ENCODE results near the gene RNF217.

Gene RNF217

GRCh38 chr6:125112934-125113333, 150.7 kb downstream of the RNF217 start:
- H3K4me1 ChIP-seq = no peaks in the 10 kb centered on the region
- no peak overlapping the region for H3K4me2 ChIP-seq (ENCODE audit: low read length)
- H3K36me3 ChIP-seq (ENCODE audit: control insufficient read depth, insufficient read depth, low read length) = no peaks in the 10 kb centered on the region
- no peaks in the 10 kb centered on the region for H3K27me3 ChIP-seq (ENCODE audit: control insufficient read depth, insufficient read depth, low read length)
- H3K27ac ChIP-seq = no peak overlapping the region
- TF ChIP-seq, protein P1, sequence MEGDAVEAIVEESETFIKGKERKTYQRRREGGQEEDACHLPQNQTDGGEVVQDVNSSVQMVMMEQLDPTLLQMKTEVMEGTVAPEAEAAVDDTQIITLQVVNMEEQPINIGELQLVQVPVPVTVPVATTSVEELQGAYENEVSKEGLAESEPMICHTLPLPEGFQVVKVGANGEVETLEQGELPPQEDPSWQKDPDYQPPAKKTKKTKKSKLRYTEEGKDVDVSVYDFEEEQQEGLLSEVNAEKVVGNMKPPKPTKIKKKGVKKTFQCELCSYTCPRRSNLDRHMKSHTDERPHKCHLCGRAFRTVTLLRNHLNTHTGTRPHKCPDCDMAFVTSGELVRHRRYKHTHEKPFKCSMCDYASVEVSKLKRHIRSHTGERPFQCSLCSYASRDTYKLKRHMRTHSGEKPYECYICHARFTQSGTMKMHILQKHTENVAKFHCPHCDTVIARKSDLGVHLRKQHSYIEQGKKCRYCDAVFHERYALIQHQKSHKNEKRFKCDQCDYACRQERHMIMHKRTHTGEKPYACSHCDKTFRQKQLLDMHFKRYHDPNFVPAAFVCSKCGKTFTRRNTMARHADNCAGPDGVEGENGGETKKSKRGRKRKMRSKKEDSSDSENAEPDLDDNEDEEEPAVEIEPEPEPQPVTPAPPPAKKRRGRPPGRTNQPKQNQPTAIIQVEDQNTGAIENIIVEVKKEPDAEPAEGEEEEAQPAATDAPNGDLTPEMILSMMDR (IDR thresholded peaks at IDR 0.05) = no peak
- H3K9me3 ChIP-seq (ENCODE audit: control insufficient read depth, low read length) = peaks cover 6% of the 10 kb centered on the region
- H3K9ac ChIP-seq = no peak overlapping the region
- H2AFZ ChIP-seq = no peak overlapping the region
- H3K79me2 ChIP-seq = no peaks in the 10 kb centered on the region
- H3K4me3 ChIP-seq (ENCODE audit: low read depth, low read length) = no peak overlapping the region

- Histone ChIP-seq H3K79me2 (no peaks in the 10 kb centered on the region), H3K36me3 (ENCODE audit: control insufficient read depth, insufficient read depth, low read length) (no peaks in the 10 kb centered on the region), H2AFZ (no peak overlapping the region), H3K27me3 (ENCODE audit: control insufficient read depth, insufficient read depth, low read length) (no peaks in the 10 kb centered on the region), H3K4me3 (ENCODE audit: low read depth, low read length) (no peak overlapping the region), H3K9ac (no peak overlapping the region), H3K27ac (no peak overlapping the region), H3K4me2 (ENCODE audit: low read length) (no peak overlapping the region), H3K9me3 (ENCODE audit: control insufficient read depth, low read length) (peaks cover 6% of the 10 kb centered on the region), H3K4me1 (no peaks in the 10 kb centered on the region)
- TF ChIP-seq, protein P1 (IDR thresholded peaks at IDR 0.05) = peak; percentile 94
These were observed 152.1 kb downstream of the RNF217 start for GRCh38 chr6:125114248-125114858.

DNA sequence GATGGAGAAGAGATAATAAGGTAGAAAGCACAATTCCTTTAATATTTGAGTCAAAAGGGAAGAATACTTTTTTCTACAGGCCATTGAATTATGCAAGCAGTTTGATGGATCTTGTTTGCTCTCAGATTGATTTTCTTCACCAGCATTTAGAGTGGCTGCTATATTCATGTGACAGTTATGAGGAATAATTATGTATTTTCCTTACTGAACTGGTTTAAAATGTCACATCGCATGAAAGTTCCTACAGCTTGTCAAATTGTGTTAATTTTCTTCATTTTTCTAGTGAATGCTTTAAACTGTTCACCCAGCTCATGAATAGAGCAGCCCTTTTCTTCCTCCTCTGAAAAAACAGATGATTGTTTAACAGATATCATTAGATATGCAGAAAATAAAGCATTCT, 153.9 kb downstream of the RNF217 start:
- H2AFZ ChIP-seq = no peak overlapping the region
- H3K79me2 ChIP-seq = no peaks in the 10 kb centered on the region

GRCh38 chr6:125116710-125117109, 154.5 kb downstream of the RNF217 start:
- Histone ChIP-seq H3K27ac (no peak overlapping the region), H3K4me1 (no peaks in the 10 kb centered on the region), H3K4me2 (ENCODE audit: low read length) (no peak overlapping the region), H3K9ac (no peak overlapping the region), H3K4me3 (ENCODE audit: low read depth, low read length) (no peak overlapping the region), H3K9me3 (ENCODE audit: control insufficient read depth, low read length) (no peaks in the 10 kb centered on the region), H2AFZ (no peak overlapping the region), H3K79me2 (no peaks in the 10 kb centered on the region), H3K27me3 (ENCODE audit: control insufficient read depth, insufficient read depth, low read length) (no peaks in the 10 kb centered on the region), H3K36me3 (ENCODE audit: control insufficient read depth, insufficient read depth, low read length) (no peaks in the 10 kb centered on the region)
- TF ChIP-seq, protein P1 (IDR thresholded peaks at IDR 0.05) = no peak

More for the DNA sequence above, 153.9 kb downstream of the RNF217 start:
- Histone ChIP-seq H3K27me3 (ENCODE audit: control insufficient read depth, insufficient read depth, low read length) (no peaks in the 10 kb centered on the region), H3K9me3 (ENCODE audit: control insufficient read depth, low read length) (peaks cover 1% of the 10 kb centered on the region), H3K4me2 (ENCODE audit: low read length) (no peak overlapping the region), H3K36me3 (ENCODE audit: control insufficient read depth, insufficient read depth, low read length) (no peaks in the 10 kb centered on the region), H3K27ac (no peak overlapping the region), H3K9ac (no peak overlapping the region), H3K4me3 (ENCODE audit: low read depth, low read length) (no peak overlapping the region), H3K4me1 (no peaks in the 10 kb centered on the region)
- TF ChIP-seq, protein P1 (IDR thresholded peaks at IDR 0.05) = no peak

GRCh38 chr6:125117818-125118217, 155.6 kb downstream of the RNF217 start:
- Histone ChIP-seq H3K9ac (no peak overlapping the region), H3K4me3 (ENCODE audit: low read depth, low read length) (no peak overlapping the region), H2AFZ (no peak overlapping the region), H3K9me3 (ENCODE audit: control insufficient read depth, low read length) (no peaks in the 10 kb centered on the region), H3K4me2 (ENCODE audit: low read length) (no peak overlapping the region), H3K4me1 (no peaks in the 10 kb centered on the region), H3K27me3 (ENCODE audit: control insufficient read depth, insufficient read depth, low read length) (no peaks in the 10 kb centered on the region), H3K79me2 (no peaks in the 10 kb centered on the region), H3K27ac (no peak overlapping the region), H3K36me3 (ENCODE audit: control insufficient read depth, insufficient read depth, low read length) (no peaks in the 10 kb centered on the region)
- TF ChIP-seq, protein P1 (IDR thresholded peaks at IDR 0.05) = no peak
